KMS-11 (cell line): ENCODE measurements around the gene PPP1R12B.

Experiments used
- H2AFZ ChIP-seq: fragments of 200-600 bp; sonication (generic); 2 replicates; pipeline ENCODE4 v1.6.1; 2016; ENCODE audit warnings: antibody characterized with exemption, mixed run types, low read depth
- H3K27ac ChIP-seq: fragments of 200-600 bp; sonication (generic); 2 replicates; pipeline ENCODE4 v1.6.1; 2016; ENCODE audit warnings: mild to moderate bottlenecking, mixed run types
- H3K27me3 ChIP-seq: fragments of 200-600 bp; sonication (generic); 2 replicates; pipeline ENCODE4 v1.6.1; 2017; ENCODE audit warnings: mild to moderate bottlenecking, low read depth, mixed run types, moderate library complexity; ENCODE audit not compliant: insufficient read depth
- H3K36me3 ChIP-seq: fragments of 200-600 bp; sonication (generic); 2 replicates; pipeline ENCODE4 v1.6.1; 2017; ENCODE audit warnings: mild to moderate bottlenecking, mixed run types; ENCODE audit not compliant: insufficient read depth
- H3K4me1 ChIP-seq: fragments of 200-600 bp; sonication (generic); 2 replicates; pipeline ENCODE4 v1.6.1; 2016; ENCODE audit warnings: mild to moderate bottlenecking, low read depth, mixed run types; ENCODE audit not compliant: poor library complexity, severe bottlenecking
- H3K4me2 ChIP-seq: fragments of 200-600 bp; sonication (generic); 2 replicates; pipeline ENCODE4 v1.7.0; 2016; ENCODE audit warnings: mild to moderate bottlenecking, mixed run types
- H3K4me3 ChIP-seq: fragments of 200-600 bp; sonication (generic); IDR thresholded peaks from 2 replicates; pipeline ENCODE4 v1.6.1; 2017; ENCODE audit warnings: low read depth, low read length, mixed read lengths; ENCODE audit not compliant: insufficient read depth
- H3K79me2 ChIP-seq: fragments of 200-600 bp; sonication (generic); 2 replicates; pipeline ENCODE4 v1.6.1; 2016; ENCODE audit warnings: low read depth, mixed run types; ENCODE audit not compliant: insufficient read depth
- H3K9ac ChIP-seq: fragments of 200-600 bp; sonication (generic); 2 replicates; pipeline ENCODE4 v1.6.1; 2016; ENCODE audit warnings: mild to moderate bottlenecking, mixed run types
- H4K20me1 ChIP-seq: fragments of 200-600 bp; sonication (generic); 2 replicates; pipeline ENCODE4 v1.6.1; 2016; ENCODE audit warnings: mild to moderate bottlenecking, mixed run types; ENCODE audit not compliant: insufficient read depth
- CTCF ChIP-seq: fragments of 200-600 bp; sonication (generic); conservative IDR thresholded peaks from 2 replicates; pipeline ENCODE4 v1.6.1; 2017; ENCODE audit warnings: low read depth, mild to moderate bottlenecking, antibody characterized with exemption, low read length, moderate library complexity, mixed read lengths

PPP1R12B gene

GRCh38 chr1:202333861-202334260 is 14.6 kb upstream of the PPP1R12B start:
- H3K79me2 ChIP-seq = peaks cover 6% of the 10 kb centered on the region; the same call in 1 of the 2 replicates
- H3K4me2 ChIP-seq = no peak overlapping the region
- no peak overlapping the region for H3K27ac ChIP-seq
- H3K4me3 ChIP-seq = no peak overlapping the region
- no peak for TF ChIP-seq CTCF
- no peaks in the 10 kb centered on the region for H4K20me1 ChIP-seq
- no peaks in the 10 kb centered on the region for H3K27me3 ChIP-seq
- H3K9ac ChIP-seq = no peak overlapping the region
- H3K36me3 ChIP-seq = peaks cover 15% of the 10 kb centered on the region; the same call in 1 of the 2 replicates
- peaks cover under 1% of the 10 kb centered on the region for H3K4me1 ChIP-seq
- H2AFZ ChIP-seq = no peak overlapping the region

GRCh38 chr1:202343652-202344349 is 4.7 kb upstream of the PPP1R12B start:
- Histone ChIP-seq H3K4me3 (no peak overlapping the region), H3K27ac (no peak overlapping the region), H3K79me2 (peaks cover 24% of the 10 kb centered on the region)

GRCh38 chr1:202348005-202348508 is 442 bp upstream of the PPP1R12B start:
- H3K4me2 ChIP-seq = peak overlapping the region; percentile 33
- H3K4me3 ChIP-seq = no peak overlapping the region
- peaks cover 35% of the 10 kb centered on the region for H3K4me1 ChIP-seq
- TF ChIP-seq CTCF = no peak
- H3K36me3 ChIP-seq = no peaks in the 10 kb centered on the region
- H3K79me2 ChIP-seq = peaks cover 36% of the 10 kb centered on the region; the same call in 1 of the 2 replicates
- H3K9ac ChIP-seq = no peak overlapping the region
- no peaks in the 10 kb centered on the region for H4K20me1 ChIP-seq
- H3K27me3 ChIP-seq = no peaks in the 10 kb centered on the region
- H2AFZ ChIP-seq = peak overlapping the region; percentile 92
- H3K27ac ChIP-seq = no peak overlapping the region

More at GRCh38 chr1:202343652-202344349, 4.7 kb upstream of the PPP1R12B start:
- peak; percentile 68 for TF ChIP-seq CTCF
- Histone ChIP-seq H3K27me3 (no peaks in the 10 kb centered on the region), H3K36me3 (no peaks in the 10 kb centered on the region), H4K20me1 (no peaks in the 10 kb centered on the region), H3K9ac (no peak overlapping the region), H2AFZ (peak overlapping the region; percentile 58), H3K4me1 (peaks cover 45% of the 10 kb centered on the region), H3K4me2 (peak overlapping the region; percentile 29; the same call in 1 of the 2 replicates)

GRCh38 chr1:202349206-202349928 is 868 bp downstream of the PPP1R12B start:
- Histone ChIP-seq H3K4me1 (peaks cover 28% of the 10 kb centered on the region), H3K4me3 (peak overlapping the region; percentile 85), H3K27ac (peak overlapping the region; percentile 46), H3K27me3 (no peaks in the 10 kb centered on the region), H2AFZ (peak overlapping the region; percentile 92), H3K79me2 (peaks cover 38% of the 10 kb centered on the region; the same call in 1 of the 2 replicates), H3K9ac (peak overlapping the region; percentile 81), H4K20me1 (no peaks in the 10 kb centered on the region), H3K4me2 (peak overlapping the region; percentile 67), H3K36me3 (no peaks in the 10 kb centered on the region)
- no peak for TF ChIP-seq CTCF
